GM21576 (cell line): ENCODE data around the gene PTHLH.

ENCODE experiments used
- ATAC-seq: cut with Tn5 transposase; IDR thresholded peaks from one replicate; pipeline ENCODE4 v1.9.1; 2021; ENCODE audit warnings: mild to moderate bottlenecking, moderate library complexity; ENCODE audit not compliant: unreplicated experiment

The PTHLH gene

GRCh38 chr12:27972721-27973120, at the start of gene PTHLH:
Gene PTHLH, minus strand, starts transcription at chr12:27972733. Its CDS starts 3,239 bp downstream, at chr12:27969494.
- ATAC-seq, result no peak

GRCh38 chr12:28021704-28022103, 49.2 kb upstream of the PTHLH start:
- no peak for ATAC-seq

DNA sequence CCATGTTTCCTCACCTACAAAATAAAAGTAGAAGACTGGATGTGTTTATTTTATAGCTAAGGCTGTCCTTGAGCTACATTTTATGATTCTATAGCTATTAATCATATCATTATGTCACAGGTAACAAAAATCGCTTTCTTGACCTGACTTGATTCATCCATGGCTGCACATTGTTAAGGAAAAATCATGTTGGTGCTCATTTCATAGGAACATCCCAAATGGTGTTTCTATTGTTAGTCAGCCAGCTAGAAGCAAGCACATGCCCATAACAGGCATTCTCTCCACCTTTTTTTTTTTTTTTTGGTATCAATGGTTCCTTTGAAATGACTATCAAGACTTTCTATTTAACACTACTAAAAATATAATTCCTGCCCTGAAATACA, 45.3 kb upstream of the PTHLH start:
- no peak for ATAC-seq

DNA sequence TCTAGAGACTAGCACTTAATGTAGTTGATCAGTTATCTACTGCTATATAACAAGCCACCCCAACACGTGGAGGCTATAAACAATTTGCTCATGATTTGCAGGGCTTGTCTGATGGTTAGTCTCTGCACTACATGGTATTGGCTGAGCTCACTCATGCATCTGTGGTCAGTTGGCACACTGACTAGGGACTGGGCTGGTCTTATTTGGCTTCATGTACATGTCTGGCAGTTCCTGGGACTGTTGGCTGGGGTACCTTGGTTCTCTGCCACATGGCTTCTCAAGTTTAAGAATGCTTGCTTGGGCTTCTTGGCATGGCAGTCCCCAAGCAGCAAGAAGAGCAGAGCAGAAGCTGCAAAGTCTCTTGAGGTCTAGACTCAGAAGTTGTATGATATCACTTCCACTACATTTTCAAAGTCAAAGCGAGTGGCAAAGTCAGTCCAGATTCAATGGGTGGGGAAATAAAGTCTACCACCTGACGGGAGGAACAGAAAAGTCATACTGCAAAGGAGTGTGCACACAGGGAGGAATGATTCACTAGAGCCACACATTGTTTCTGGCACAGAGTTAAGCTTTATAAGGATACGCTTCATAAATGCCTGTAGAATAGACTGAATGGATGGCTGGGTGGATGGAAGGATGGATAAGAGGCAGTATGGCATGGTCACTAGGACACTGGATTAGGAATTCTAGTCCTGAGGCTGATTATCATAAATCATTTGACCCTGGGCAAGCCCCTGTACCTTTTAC, 44.8 kb upstream of the PTHLH start:
- ATAC-seq, result no peak

DNA sequence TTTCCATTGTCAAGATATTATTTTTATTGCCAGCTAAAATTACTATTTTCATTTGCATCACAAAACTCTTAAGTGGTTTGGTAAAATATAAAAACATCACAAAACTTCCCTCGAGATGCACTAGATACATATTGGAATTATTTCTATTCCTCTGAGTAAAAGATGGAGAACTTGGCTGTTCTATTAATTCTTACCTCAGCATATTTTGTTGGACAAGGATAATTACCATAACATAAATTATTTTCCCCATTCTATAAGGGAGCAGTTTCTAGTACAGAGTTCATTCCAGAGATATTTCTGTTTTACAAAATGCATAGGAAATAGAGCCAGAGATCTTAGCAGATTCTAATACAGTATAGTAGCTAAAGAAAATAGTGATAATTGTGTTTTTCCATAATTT, 42.6 kb upstream of the PTHLH start:
- no peak for ATAC-seq

DNA sequence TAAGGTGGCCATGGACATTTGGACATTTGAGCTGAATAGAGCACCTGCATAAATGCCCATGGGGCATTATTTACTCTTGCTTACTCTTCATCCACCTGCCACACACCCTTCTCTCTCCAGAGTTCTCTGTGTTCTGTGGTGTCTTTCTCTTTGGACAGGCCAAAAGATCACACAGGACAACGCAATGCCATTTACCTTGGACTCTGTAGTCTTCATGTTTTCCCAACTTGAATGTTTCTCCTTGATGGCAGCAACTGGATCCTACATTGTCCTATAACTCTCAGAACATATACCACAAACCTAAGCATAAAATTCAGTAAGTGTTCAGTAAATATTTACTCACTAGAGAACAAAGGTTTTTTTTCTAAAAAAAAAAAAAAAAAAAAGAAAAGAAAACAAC, 41.7 kb upstream of the PTHLH start:
- no peak for ATAC-seq

DNA sequence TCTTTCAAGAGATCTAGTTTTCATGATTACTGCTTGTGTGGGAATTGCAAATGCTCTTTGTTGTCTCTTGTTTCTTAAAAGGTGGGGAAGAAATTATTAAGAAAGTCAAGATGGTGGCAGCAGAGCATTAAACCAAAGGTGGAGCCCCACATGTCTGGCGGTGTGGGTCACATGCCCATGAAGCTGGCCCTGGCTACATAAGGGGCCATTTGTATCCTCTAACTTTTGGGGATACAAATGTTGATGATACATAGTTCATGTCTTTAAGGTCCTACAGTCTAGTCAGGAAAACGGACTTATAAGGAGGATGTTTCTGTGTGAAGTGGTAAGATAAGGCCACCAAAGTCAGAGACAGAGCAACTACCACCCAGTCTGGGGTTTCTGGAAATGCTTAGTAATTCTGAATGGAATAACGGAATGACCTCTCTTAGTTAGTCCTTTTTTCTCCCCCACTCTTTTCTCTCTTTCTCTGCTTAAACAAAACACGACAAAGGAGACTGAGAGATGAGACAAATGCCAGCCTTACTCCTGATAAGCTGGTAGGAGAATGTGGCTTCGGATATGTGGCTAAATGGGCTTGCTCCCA, 39.9 kb upstream of the PTHLH start:
- no peak for ATAC-seq

DNA sequence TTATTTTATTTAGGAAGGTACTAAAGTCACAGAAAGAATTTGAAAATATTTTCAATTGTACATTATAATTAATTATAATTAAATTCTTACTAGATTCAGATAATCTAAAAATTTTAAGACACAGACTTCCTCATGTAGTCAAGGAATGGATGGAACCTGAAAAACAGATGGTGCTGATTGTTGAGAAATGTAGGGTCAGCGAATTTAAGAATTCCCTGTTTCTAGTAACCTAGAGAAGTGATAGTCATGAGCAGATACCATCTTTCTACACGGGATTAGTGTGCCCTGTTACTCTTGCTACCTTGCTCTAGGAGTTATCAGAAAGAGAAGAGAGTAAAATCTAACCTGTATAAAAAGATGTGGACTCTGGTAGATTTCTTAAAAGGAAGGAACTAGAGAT, 37.5 kb upstream of the PTHLH start:
- no peak for ATAC-seq

DNA sequence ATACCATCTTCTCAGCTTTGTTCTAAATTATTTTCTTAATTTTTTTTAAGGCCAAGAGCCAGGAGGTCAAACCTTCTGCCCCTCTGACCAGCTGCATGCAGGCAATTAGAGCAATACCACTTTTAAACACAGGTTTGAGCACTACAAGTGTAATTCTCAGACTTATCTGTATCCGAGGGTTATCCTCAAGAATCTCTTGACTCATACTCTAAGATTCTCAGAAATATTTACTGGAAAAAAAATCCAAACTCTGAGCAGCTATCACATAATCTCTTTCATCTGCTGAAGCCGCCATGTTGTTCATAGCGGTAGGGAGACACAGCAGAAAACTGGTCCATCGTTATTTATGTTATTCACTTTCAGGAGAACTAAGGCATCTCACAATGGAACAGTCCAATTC, 27.4 kb upstream of the PTHLH start:
- ATAC-seq, result no peak

- no peak for ATAC-seq
These were observed 27.0 kb upstream of the PTHLH start for GRCh38 chr12:27999521-27999920.

DNA sequence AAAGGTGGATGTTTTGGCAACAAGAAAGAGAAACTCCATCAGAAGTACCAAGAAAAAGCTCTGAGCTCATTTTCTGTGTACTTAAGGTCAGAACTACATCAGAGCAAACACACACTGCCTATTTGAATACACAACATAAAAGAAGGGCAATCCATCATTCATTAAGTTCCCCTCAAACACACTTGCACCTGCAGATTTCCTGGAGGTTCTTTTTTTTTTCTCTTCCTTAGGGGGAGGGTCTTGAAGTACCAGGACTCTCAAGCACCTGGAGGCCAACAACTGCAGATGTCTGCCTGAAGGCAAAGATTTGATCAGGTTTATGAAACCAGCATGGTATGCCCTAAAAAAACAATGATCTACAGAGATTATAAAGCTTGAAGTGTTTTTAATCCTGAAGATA, 26.1 kb upstream of the PTHLH start:
- no peak for ATAC-seq

DNA sequence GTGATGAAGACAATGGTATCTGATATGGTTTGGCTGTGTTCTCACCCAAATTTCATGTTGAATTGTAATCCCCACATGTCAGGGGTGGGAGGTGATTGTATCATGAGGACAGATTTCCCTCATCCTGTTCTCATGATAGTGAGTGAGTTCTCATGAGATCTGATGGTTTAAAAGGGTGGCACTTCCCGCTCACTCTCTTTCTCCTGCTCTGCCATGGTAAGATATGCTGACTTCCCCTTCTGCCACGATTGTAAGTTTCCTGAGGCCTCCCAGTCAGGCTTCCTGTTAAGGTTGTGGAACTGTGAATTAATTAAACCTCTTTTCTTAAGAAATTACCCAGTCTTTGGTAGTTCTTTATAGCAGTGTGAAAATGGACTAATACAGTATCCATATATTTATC, 25.6 kb upstream of the PTHLH start:
- ATAC-seq, result no peak

- no peak for ATAC-seq
These were observed 24.2 kb upstream of the PTHLH start for GRCh38 chr12:27996761-27997160.

DNA sequence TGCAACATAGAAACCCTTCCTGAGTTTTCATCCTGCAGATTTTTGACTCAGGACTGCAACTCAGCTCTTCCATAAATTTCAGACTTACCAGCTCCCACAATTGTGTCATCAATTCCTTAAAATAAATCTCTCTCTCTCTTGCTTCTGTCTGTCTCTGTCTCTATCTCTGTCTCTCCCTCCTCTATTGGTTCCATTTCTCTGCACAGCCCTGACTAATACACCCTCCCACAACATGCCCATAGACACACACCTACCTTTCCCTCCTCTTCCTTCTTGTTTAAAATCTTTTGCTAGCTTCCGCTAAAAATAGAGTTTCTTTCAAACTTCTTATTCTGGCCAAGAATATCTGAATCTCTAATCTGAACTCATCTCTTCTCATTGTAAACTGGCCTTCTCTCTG, 22.9 kb upstream of the PTHLH start:
- ATAC-seq, result no peak

GRCh38 chr12:27988594-27989233, 16.2 kb upstream of the PTHLH start:
- ATAC-seq, result no peak

- ATAC-seq, result no peak
These were observed 14.8 kb upstream of the PTHLH start for GRCh38 chr12:27987331-27987730.

DNA sequence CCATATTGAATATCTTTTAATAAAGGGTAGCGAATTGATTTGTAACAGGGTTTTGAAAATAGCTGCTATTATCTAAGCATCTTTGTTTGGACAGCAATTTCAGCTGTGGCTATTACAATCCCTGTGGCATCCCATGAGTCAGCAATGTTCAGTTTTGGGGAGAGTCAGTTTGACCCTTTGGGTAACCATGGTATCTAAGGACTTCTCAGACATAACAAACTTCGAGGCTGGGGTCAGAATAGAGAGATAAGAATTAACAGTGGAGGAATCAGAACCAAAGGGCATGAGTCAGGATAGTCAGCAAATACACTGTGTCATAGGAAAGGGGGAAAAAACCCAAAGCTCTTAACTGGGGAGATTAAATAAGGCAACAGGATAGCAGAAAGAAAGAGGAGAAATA, 11.7 kb upstream of the PTHLH start:
- no peak for ATAC-seq

GRCh38 chr12:27982951-27983350, 10.4 kb upstream of the PTHLH start:
- ATAC-seq, result no peak

DNA sequence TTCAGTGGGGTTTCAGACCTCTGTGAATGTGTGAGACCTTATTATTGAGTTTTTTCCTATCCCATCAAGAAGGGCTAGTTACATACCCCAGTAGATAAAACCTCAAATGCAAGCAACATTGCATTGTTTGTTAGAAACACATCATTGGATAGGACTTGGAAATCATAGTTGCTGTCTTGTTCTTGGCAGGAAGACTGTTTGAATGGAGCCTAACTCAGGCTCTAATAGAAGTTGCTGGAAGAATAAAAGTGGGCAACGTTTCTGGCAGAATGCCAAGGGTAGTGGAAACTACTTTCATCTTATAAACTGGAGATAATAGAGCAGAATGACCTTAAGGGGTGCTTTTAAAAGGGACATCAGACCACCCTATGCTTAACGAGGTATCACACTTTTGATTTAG, 9.9 kb upstream of the PTHLH start:
- no peak for ATAC-seq

- no peak for ATAC-seq
These were observed 9.3 kb upstream of the PTHLH start for GRCh38 chr12:27981874-27982273.

- no peak for ATAC-seq
These were observed 6.6 kb upstream of the PTHLH start for GRCh38 chr12:27979145-27979544.
